ENCODE results near the gene ANO10. TPM values are rescaled to one million over a fixed set of nuclear protein-coding genes. Genes with fewer than 3 reads are reported as not detected.
"Not testable (repeated sequence)": the region's sequence is repeated elsewhere in the genome, so short reads cannot be mapped to it uniquely, and the experiment has no call there.

Gene ANO10
- total and polyA plus RNA-seq, 2 donors (not counting 1 experiment from before 2014, with no cell fraction given) = 1.9 to 10.6 TPM

DNA sequence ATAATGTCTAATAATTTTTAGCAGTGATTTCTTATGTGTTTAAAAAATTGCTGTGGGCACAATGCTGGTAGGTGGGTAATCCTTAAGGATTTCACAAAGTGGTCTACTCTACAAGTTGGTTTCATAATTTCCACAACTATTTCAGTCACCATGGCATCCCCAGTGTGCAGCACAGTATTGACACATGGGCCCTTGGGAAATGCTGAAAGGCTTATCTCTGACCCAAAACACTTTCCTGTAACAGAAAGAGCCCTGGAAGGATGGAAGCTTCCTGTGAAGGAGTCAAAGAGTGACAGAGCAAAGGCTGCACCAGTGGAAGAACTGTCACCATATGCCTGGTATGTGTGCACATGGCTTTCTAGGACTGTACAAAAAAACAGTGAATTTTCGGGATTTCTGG, 153.7 kb downstream of the ANO10 start:
- TF ChIP-seq, protein P1, sequence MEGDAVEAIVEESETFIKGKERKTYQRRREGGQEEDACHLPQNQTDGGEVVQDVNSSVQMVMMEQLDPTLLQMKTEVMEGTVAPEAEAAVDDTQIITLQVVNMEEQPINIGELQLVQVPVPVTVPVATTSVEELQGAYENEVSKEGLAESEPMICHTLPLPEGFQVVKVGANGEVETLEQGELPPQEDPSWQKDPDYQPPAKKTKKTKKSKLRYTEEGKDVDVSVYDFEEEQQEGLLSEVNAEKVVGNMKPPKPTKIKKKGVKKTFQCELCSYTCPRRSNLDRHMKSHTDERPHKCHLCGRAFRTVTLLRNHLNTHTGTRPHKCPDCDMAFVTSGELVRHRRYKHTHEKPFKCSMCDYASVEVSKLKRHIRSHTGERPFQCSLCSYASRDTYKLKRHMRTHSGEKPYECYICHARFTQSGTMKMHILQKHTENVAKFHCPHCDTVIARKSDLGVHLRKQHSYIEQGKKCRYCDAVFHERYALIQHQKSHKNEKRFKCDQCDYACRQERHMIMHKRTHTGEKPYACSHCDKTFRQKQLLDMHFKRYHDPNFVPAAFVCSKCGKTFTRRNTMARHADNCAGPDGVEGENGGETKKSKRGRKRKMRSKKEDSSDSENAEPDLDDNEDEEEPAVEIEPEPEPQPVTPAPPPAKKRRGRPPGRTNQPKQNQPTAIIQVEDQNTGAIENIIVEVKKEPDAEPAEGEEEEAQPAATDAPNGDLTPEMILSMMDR (IDR thresholded peaks at IDR 0.05) = no peak
- TF ChIP-seq EZH2 (IDR thresholded peaks at IDR 0.05; ENCODE audit: borderline replicate concordance, insufficient read depth, low read depth, low read length, poor library complexity, severe bottlenecking) = no peak
- no peaks in the 10 kb centered on the region for H3K27me3 ChIP-seq (replicated peaks in 1 of 4; ENCODE audit: control extremely low read depth in 1 of 4, control insufficient read depth in 3 of 4, insufficient read depth in 4 of 4, low read length in 3 of 4)
- no peak overlapping the region for H3K4me3 ChIP-seq (ENCODE audit: control extremely low read depth in 1 of 5, extremely low read depth in 1 of 5, insufficient read depth in 1 of 5, low read depth in 2 of 5, low read length in 4 of 5)
- H3K9me3 ChIP-seq (ENCODE audit: control extremely low read depth in 1 of 3, control insufficient read depth in 2 of 3, insufficient read depth in 1 of 3, low read length in 2 of 3) = peaks cover 0 to under 1% (median 0%) of the 10 kb centered on the region in 3 donors
- no peaks in the 10 kb centered on the region for H3K36me3 ChIP-seq (replicated peaks in 1 of 2; ENCODE audit: control extremely low read depth in 1 of 2, control insufficient read depth in 1 of 2, extremely low read depth in 1 of 2, insufficient read depth in 2 of 2, low read length in 1 of 2)
- intact Hi-C loops (cut with micrococcal nuclease) = no loop called here
- H4K20me1 ChIP-seq (ENCODE audit: control insufficient read depth, insufficient read depth, low read length, poor library complexity, severe bottlenecking) = no peaks in the 10 kb centered on the region
- no peak overlapping the region for H3K9ac ChIP-seq (ENCODE audit: low read length)
- Mint-ChIP-seq H3K9me3 (ENCODE audit: insufficient read depth) (peaks cover 3% of the 10 kb centered on the region), H3K27ac (no peak overlapping the region), H3K4me1 (no peaks in the 10 kb centered on the region), H3K27me3 (peaks cover 8% of the 10 kb centered on the region), H3K4me3 (no peak overlapping the region)
- H3K79me2 ChIP-seq (ENCODE audit: control insufficient read depth, insufficient read depth, low read length) = no peaks in the 10 kb centered on the region
- 71% methylated on average over 1 of the region's 1 CpG for WGBS (ENCODE audit: insufficient coverage)
- H3K27ac ChIP-seq (ENCODE audit: low read length in 2 of 2) = no peak overlapping the region
- CTCF ChIA-PET = no interaction called here
- DNase-seq (no peak), ATAC-seq (ENCODE audit: low read depth) (no peak)
- no peaks in the 10 kb centered on the region for H3K4me1 ChIP-seq (ENCODE audit: control insufficient read depth in 2 of 2, insufficient read depth in 2 of 2, low read length in 2 of 2)
- POLR2A ChIA-PET = no interaction called here
- H2AFZ ChIP-seq (ENCODE audit: insufficient read depth, low read depth, low read length, poor library complexity, severe bottlenecking) = no peak overlapping the region
- H3K4me2 ChIP-seq (replicated peaks; ENCODE audit: low read depth, low read length, poor library complexity, severe bottlenecking) = no peak overlapping the region

DNA sequence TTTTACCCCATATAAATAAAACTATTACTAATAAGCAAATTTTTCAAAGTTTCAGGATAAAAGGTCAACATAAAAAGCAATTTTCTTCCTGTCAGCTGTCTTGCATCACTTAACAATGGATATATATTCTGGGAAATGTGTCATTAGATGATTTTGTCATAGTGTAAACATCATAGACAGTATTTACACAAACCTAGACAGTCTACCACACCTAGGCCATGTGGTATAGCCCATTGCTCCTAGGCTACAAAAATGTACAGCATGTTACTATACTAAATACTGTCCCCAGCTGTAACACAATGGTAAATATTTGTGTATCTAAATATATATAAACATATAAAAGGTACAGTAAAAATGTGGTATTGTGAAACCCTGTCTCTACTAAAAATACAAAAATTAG, 156.7 kb downstream of the ANO10 start:
- Mint-ChIP-seq H3K27me3 (peaks cover 13% of the 10 kb centered on the region), H3K4me1 (no peaks in the 10 kb centered on the region), H3K9me3 (ENCODE audit: insufficient read depth) (peaks cover 9% of the 10 kb centered on the region), H3K27ac (no peak overlapping the region), H3K4me3 (no peak overlapping the region)
- Histone ChIP-seq H4K20me1 (ENCODE audit: control insufficient read depth, insufficient read depth, low read length, poor library complexity, severe bottlenecking) (no peaks in the 10 kb centered on the region), H3K79me2 (ENCODE audit: control insufficient read depth, insufficient read depth, low read length) (no peaks in the 10 kb centered on the region), H3K9me3 (ENCODE audit: control extremely low read depth in 1 of 3, control insufficient read depth in 2 of 3, insufficient read depth in 1 of 3, low read length in 2 of 3) (peaks cover 0 to 8% (median 0%) of the 10 kb centered on the region in 3 donors), H3K27me3 (replicated peaks in 1 of 4; ENCODE audit: control extremely low read depth in 1 of 4, control insufficient read depth in 3 of 4, insufficient read depth in 4 of 4, low read length in 3 of 4) (no peaks in the 10 kb centered on the region), H3K36me3 (replicated peaks in 1 of 2; ENCODE audit: control extremely low read depth in 1 of 2, control insufficient read depth in 1 of 2, extremely low read depth in 1 of 2, insufficient read depth in 2 of 2, low read length in 1 of 2) (no peaks in the 10 kb centered on the region), H3K4me3 (ENCODE audit: control extremely low read depth in 1 of 5, extremely low read depth in 1 of 5, insufficient read depth in 1 of 5, low read depth in 2 of 5, low read length in 4 of 5) (no peak overlapping the region), H3K27ac (ENCODE audit: low read length in 2 of 2) (no peak overlapping the region), H3K9ac (ENCODE audit: low read length) (no peak overlapping the region), H2AFZ (ENCODE audit: insufficient read depth, low read depth, low read length, poor library complexity, severe bottlenecking) (no peak overlapping the region), H3K4me1 (ENCODE audit: control insufficient read depth in 2 of 2, insufficient read depth in 2 of 2, low read length in 2 of 2) (no peaks in the 10 kb centered on the region), H3K4me2 (replicated peaks; ENCODE audit: low read depth, low read length, poor library complexity, severe bottlenecking) (no peak overlapping the region)
- ChIA-PET CTCF (no interaction called here), POLR2A (no interaction called here)
- no peak for DNase-seq
- no peak for ATAC-seq (ENCODE audit: low read depth)
- TF ChIP-seq, protein P1 (IDR thresholded peaks at IDR 0.05) = no peak
- TF ChIP-seq EZH2 (IDR thresholded peaks at IDR 0.05; ENCODE audit: borderline replicate concordance, insufficient read depth, low read depth, low read length, poor library complexity, severe bottlenecking) = no peak
- intact Hi-C loops (cut with micrococcal nuclease) = no loop called here

DNA sequence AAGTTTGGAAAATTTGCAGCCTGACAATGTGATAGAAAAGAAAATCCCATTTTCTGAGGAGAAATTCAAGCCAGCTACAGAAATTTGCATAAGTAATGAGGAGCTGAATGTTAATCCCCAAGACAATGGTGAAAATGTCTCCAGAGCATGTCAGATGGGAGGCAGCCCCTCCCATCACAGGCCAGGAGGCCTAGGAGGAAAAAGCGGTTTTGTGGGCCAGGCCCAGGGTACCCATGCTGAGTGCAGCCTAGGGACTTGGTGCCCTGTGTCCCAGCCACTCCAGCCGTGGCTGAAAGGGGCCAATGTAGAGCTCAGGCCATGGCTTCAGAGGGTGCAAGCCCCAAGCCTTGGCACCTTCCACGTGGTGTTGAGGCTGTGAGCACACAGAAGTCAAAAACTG, 159.2 kb downstream of the ANO10 start:
- H3K36me3 ChIP-seq (replicated peaks in 1 of 2; ENCODE audit: control extremely low read depth in 1 of 2, control insufficient read depth in 1 of 2, extremely low read depth in 1 of 2, insufficient read depth in 2 of 2, low read length in 1 of 2); intact Hi-C loops (cut with micrococcal nuclease); H3K4me1 ChIP-seq (ENCODE audit: control insufficient read depth in 2 of 2, insufficient read depth in 2 of 2, low read length in 2 of 2); H3K9me3 ChIP-seq (ENCODE audit: control extremely low read depth in 1 of 3, control insufficient read depth in 2 of 3, insufficient read depth in 1 of 3, low read length in 2 of 3); H3K9me3 Mint-ChIP-seq (ENCODE audit: insufficient read depth); ATAC-seq (ENCODE audit: low read depth); H4K20me1 ChIP-seq (ENCODE audit: control insufficient read depth, insufficient read depth, low read length, poor library complexity, severe bottlenecking); DNase-seq; H3K79me2 ChIP-seq (ENCODE audit: control insufficient read depth, insufficient read depth, low read length); H3K27me3 ChIP-seq (replicated peaks in 1 of 4; ENCODE audit: control extremely low read depth in 1 of 4, control insufficient read depth in 3 of 4, insufficient read depth in 4 of 4, low read length in 3 of 4); CTCF ChIA-PET; H3K4me1 Mint-ChIP-seq; POLR2A ChIA-PET; H3K4me2 ChIP-seq (replicated peaks; ENCODE audit: low read depth, low read length, poor library complexity, severe bottlenecking); H3K9ac ChIP-seq (ENCODE audit: low read length); H3K27ac Mint-ChIP-seq; H3K4me3 Mint-ChIP-seq; H2AFZ ChIP-seq (ENCODE audit: insufficient read depth, low read depth, low read length, poor library complexity, severe bottlenecking); H3K27ac ChIP-seq (ENCODE audit: low read length in 2 of 2); H3K4me3 ChIP-seq (ENCODE audit: control extremely low read depth in 1 of 5, extremely low read depth in 1 of 5, insufficient read depth in 1 of 5, low read depth in 2 of 5, low read length in 4 of 5): not testable (repeated sequence)
- peaks cover 15% of the 10 kb centered on the region for H3K27me3 Mint-ChIP-seq
- WGBS (ENCODE audit: insufficient coverage) = 93% methylated on average over 3 of the region's 3 CpGs

Measured in B cell (primary cell).